Heart left ventricle (tissue), 16 donors: ENCODE results near the gene DHX30. TPM values are rescaled to one million over a fixed set of nuclear protein-coding genes. Genes with fewer than 3 reads are reported as not detected.

Experiments
- ATAC-seq, 4 donors: fragments of 200-7000 bp; cut with Tn5 transposase; one replicate each; pipeline ENCODE4 v1.9.1; 2020 to 2022; ENCODE audit warnings: moderate library complexity in 4 of 4, mild to moderate bottlenecking in 3 of 4, moderate number of reproducible peaks in 1 of 4
- DNase-seq, 5 donors: peaks; one replicate each; pipeline ENCODE4 v3.0.0-alpha.2; 2020
- H3K27ac ChIP-seq, 12 donors: fragments of 200-600 bp; sonication (generic) in 4 of 12; one replicate each; pipeline versions ENCODE4 v1.5.0 to v1.8.0; 2016 to 2022; ENCODE audit warnings: mild to moderate bottlenecking in 2 of 12
- H3K27me3 ChIP-seq, 9 donors: fragments of 200-600 bp; sonication (generic) in 2 of 9; one replicate each; pipeline versions ENCODE4 v1.5.1 to v1.8.0; 2016 to 2022; ENCODE audit warnings: mild to moderate bottlenecking in 3 of 9
- H3K36me3 ChIP-seq, 9 donors: fragments of 200-600 bp; sonication (generic) in 2 of 9; one replicate each; pipeline versions ENCODE4 v1.5.0 to v1.8.0; 2018 to 2022; ENCODE audit warnings: mild to moderate bottlenecking in 2 of 9
- H3K4me1 ChIP-seq, 12 donors: fragments of 200-600 bp; sonication (generic) in 4 of 12; one replicate each; pipeline versions ENCODE4 v1.5.0 to v1.8.0; 2016 to 2022; ENCODE audit warnings: mild to moderate bottlenecking in 3 of 12
- H3K4me3 ChIP-seq, 12 donors: fragments of 200-600 bp; sonication (generic) in 4 of 12; one replicate each; pipeline versions ENCODE4 v1.5.0 to v1.8.0; 2017 to 2022; ENCODE audit warnings: mild to moderate bottlenecking in 9 of 12, moderate library complexity in 4 of 12
- H3K9me3 ChIP-seq, 12 donors: fragments of 200-600 bp; sonication (generic) in 4 of 12; one replicate each; pipeline versions ENCODE4 v1.5.0 to v1.8.0; 2016 to 2022; ENCODE audit warnings: mild to moderate bottlenecking in 1 of 12
- CTCF ChIP-seq, 12 donors: fragments of 200-600 bp; sonication (generic) in 4 of 12; IDR thresholded peaks; one replicate each; pipeline versions ENCODE4 v1.5.0 to v1.8.0; 2018 to 2022; ENCODE audit warnings: antibody characterized with exemption in 12 of 12, mild to moderate bottlenecking in 5 of 12
- POLR2A ChIP-seq, 2 donors: fragments of 450-650 bp; IDR thresholded peaks; one replicate each; pipeline ENCODE4 v1.6.1; 2017; ENCODE audit warnings: antibody characterized with exemption in 2 of 2, mild to moderate bottlenecking in 2 of 2, moderate library complexity in 2 of 2
- WGBS, 4 donors: extraction: QIAGEN DNeasy Blood & Tissue Kit in 2 of 4; methylation state at CpG; one replicate each; pipeline versions ENCODE4 v1.1.5 to v1.1.7; 2013 to 2018; 5-methylcytosine and 5-hydroxymethylcytosine counted together
- intact Hi-C, 10 donors: fragments of 100-400 bp; cut with DNase I; formaldehyde crosslinking; loops; one replicate each; pipeline versions ENCODE4 v1.11.1 to v1.14.2; 2022
- polyA plus RNA-seq, 2 donors: library from polyadenylated mRNA; stranded (reverse); fragments of 200-250 nt; gene quantifications; one replicate each; pipeline ENCODE4 v1.2.3, GENCODE V29; 2013
- total RNA-seq, 9 donors: library from RNA; depleted of rRNA in 2 of 9; stranded (reverse); fragments of >200 nt in 2 of 9; fragmentation: NEBNext Ultra II Directional in 3 of 9; extraction: Animal tissue kit (Norgen Biotek cat#: 25700) in 3 of 9; gene quantifications; one replicate each; pipeline versions ENCODE4 v1.1.0 to v1.2.4, GENCODE V29; 2016 to 2023
- donor health status: ischemic (EF 13 %, LVEDD 7.1; RV severe dilation, severe dysfunction).
- donor health status: healthy with polysubstance abuse.
- donor health status: DM: no; HTN: yes; CAD: no.
- donor health status: DM: no; HTN: no; CAD: no.
- donor health status: ischemic (EF 25% LVEDD 6.9; RV normal size, moderate dysfunction).
- donor health status: ischemic (EF 25% LVEDD 5.7; RV mildly dilated, moderate dysfunction).
- donor health status: healthy.
- donor health status: DM: yes; HTN: yes; CAD: no.
- donor health status: ischemic (EF 35%, LVEDD 5.7; RV mildly dilated, moderate dysfunction).
- donor health status: nonischemic (EF 11% LVEDD 7.7; RV severe dilation, severe dysfunction).
- donor health status: DM: yes; HTN: yes; CAD: no.
- donor health status: PGD.
- donor health status: ischemic (EF 29% LVEDD 5.4; RV normal size, mild dysfunction).
- donor health status: nonischemic (EF 23%, LVEDD 6.1; RV moderate dilation, normal function).

DHX30 gene
- total and polyA plus RNA-seq, 11 donors: 30.7 to 74.4 (median 49.4) TPM

- Histone ChIP-seq H3K9me3 (no peaks in the 10 kb centered on the region), H3K4me3 (no peak overlapping the region), H3K36me3 (peaks cover 0 to 43% (median 20%) of the 10 kb centered on the region in 9 donors), H3K27ac (no peak overlapping the region), H3K4me1 (peaks cover 0 to 10% (median 0%) of the 10 kb centered on the region in 12 donors), H3K27me3 (no peaks in the 10 kb centered on the region)
- 91 to 96% (median 95%) methylated on average over 4 of the region's 4 CpGs for WGBS, 4 donors
- DNase-seq (no peak), ATAC-seq (no peak)
- intact Hi-C loops: no loop called here
- no peak for TF ChIP-seq CTCF (IDR thresholded peaks at IDR 0.05)
- TF ChIP-seq POLR2A (IDR thresholded peaks at IDR 0.05): no peak
Measured at GRCh38 chr3:47761046-47761445, 41.9 kb upstream of the DHX30 start.

- WGBS, 4 donors: 34 to 47% (median 41%) methylated on average over 4 of the region's 4 CpGs
- Histone ChIP-seq H3K27me3 (no peaks in the 10 kb centered on the region), H3K4me1 (peaks cover 0 to 10% (median 0%) of the 10 kb centered on the region in 12 donors), H3K36me3 (peaks cover 0 to 42% (median 15%) of the 10 kb centered on the region in 9 donors), H3K9me3 (no peaks in the 10 kb centered on the region), H3K27ac (no peak overlapping the region), H3K4me3 (no peak overlapping the region)
- intact Hi-C loops: no loop called here
- no peak for TF ChIP-seq CTCF (IDR thresholded peaks at IDR 0.05)
- TF ChIP-seq POLR2A (IDR thresholded peaks at IDR 0.05): no peak
- DNase-seq: no peak
- ATAC-seq: peak in 3 of 4 donors; percentile 61 to 80 (median 77)
Measured at GRCh38 chr3:47762233-47762632, 40.7 kb upstream of the DHX30 start.

- Histone ChIP-seq H3K27me3 (no peaks in the 10 kb centered on the region), H3K27ac (no peak overlapping the region), H3K4me1 (peaks cover 0 to 10% (median 0%) of the 10 kb centered on the region in 12 donors), H3K36me3 (peaks cover 0 to 58% (median 28%) of the 10 kb centered on the region in 9 donors), H3K4me3 (no peak overlapping the region), H3K9me3 (no peaks in the 10 kb centered on the region)
- ATAC-seq: no peak
- TF ChIP-seq POLR2A (IDR thresholded peaks at IDR 0.05) (no peak), CTCF (IDR thresholded peaks at IDR 0.05) (no peak)
- intact Hi-C loops: no loop called here
- WGBS, 4 donors: 92 to 99% (median 93%) methylated on average over 4 of the region's 4 CpGs
- DNase-seq: no peak
Measured at GRCh38 chr3:47766186-47766585, 36.8 kb upstream of the DHX30 start.

GRCh38 chr3:47772047-47772446 is 30.9 kb upstream of the DHX30 start:
- intact Hi-C loops: no loop called here
- no peak for TF ChIP-seq POLR2A (IDR thresholded peaks at IDR 0.05)
- TF ChIP-seq CTCF (IDR thresholded peaks at IDR 0.05): no peak
- peaks cover 0 to 43% (median 30%) of the 10 kb centered on the region in 9 donors for H3K36me3 ChIP-seq
- H3K4me3 ChIP-seq: no peak overlapping the region
- no peaks in the 10 kb centered on the region for H3K9me3 ChIP-seq
- 97 to 100% (median 99%) methylated on average over 8 of the region's 8 CpGs for WGBS, 4 donors
- H3K27ac ChIP-seq: no peak overlapping the region
- H3K27me3 ChIP-seq: no peaks in the 10 kb centered on the region
- ATAC-seq (no peak), DNase-seq (no peak)
- H3K4me1 ChIP-seq: no peaks in the 10 kb centered on the region
